Measurements from ENCODE around the gene PRM2.

PRM2 gene

DNA sequence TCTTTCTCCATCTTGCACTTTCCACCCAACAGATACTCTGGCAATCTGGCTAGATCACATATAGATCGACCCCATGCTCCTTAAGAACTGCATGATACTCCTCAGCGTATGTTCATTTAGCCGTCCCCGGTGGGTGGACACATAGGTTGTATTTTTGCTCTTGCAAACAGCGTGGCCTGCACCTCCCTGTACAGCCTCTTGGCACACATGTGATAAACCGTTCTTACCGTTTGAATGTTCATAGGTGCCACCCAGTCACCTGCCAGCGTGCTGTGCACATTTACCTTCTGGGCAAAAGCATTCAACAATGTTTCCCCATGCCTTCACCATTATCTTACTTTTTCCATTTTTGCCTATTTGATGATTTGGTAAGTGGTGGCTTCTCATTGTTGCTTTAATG, 13.4 kb downstream of the PRM2 start:
- no peak for DNase-seq (ENCODE audit: low read depth, low spot score)

DNA sequence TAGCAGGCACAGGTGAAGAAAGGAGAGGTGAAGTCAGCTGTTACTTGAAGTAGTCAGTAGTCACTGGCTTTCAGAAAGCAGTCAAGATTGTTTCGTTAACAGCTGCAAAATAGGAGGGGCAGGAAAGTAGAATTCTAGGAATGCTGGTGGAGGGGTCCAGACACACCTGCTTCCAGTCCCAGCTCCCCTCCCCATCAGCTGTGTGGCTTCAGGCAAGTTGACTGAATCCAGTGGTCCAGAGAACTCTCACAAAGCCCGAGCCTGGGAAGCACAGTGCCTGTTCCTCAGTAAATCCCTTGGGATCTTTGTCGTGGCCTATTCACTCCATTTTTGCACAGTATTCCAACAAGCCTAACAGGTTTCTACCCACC, 15.7 kb downstream of the PRM2 start:
- peak; percentile 90 for DNase-seq (ENCODE audit: low read depth, low spot score)

DNA sequence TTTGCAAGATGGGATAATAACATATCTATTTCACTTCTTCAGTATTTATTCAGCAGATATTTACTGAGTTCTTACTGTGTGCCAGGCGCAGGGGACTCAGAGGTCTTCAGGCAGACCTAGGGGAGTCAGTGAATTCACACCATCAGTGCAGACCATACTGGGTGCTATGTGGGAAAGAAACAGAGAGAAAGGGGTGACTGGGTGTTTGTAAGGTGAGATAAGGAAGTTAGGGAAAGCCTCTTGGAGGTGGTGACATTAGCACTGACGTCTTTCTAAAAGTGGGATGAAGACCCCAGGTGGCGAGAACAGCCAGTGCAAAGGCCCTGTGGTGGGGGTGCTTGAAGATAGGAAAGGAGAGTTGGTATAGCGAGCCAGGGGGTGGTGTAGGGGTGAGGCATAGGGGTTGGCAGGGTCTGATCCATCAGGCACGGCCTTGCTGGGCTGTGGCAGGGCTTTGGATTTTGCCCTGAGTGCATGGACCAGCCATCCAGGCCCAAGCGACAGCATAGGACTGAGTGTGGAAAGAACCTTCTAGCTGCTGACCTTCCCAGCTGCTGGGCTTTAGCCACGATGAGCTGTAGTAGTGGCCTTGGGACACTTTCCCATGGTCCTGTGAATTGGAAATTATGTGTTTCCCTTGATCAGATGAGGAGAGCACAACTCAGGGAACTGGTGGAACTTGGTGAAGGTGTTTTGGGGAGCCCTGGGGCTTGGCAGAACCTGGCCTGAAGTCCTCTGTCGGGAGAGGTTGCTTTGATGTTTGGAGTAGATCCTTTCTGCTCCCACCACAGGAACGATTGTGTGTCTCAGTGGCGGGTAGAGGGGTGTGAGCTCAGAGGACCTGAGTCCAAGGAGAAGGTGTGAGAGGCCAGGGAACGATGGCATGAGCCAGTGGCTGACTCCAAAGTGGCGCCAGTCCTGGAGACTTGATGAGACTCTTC, 16.4 kb downstream of the PRM2 start:
- DNase-seq (ENCODE audit: low read depth, low spot score) = no peak

DNA sequence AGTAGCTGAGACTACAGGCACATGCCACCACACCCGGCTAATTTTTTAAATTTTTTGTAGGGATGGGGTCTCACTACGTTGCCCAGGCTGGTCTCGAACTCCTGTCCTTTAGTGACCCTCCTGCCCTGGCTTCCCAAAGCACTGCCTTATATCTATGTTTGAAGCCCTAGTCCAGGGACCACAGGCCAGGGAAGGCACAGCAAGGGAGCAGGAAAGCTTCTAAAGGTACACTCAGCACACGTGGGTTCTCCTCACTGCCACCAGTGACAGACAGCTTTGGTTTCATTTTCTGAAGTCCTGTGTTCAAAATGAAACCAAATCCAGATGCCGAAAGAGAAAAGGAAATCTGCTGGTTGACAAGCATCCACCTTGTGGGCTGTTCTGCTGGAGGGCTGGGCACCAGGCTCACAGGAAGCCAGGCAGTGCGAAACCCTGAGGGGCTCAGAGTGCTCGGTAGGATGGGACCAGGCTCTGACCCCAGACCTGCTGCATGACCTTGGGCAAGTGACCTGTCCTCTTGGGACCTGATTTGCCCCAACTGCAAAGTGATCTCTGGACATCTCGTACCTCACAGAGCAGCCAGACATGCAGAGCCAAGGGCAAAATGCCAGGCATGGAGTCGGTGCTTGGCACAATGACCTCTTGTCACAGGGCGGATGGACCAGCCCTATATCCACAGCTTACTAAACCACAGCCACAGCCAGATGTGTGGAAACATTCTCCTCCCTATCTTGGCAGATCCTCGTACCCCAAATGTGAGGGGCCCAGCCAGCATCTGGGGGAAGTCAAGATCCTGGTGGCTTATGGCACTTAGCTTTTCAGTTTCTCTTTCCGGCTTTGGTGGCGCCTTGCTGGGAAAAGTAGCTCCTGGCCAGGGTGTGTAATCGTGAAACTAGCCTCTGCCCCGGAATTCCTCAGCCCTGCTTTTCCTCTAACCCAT, 17.5 kb downstream of the PRM2 start:
- no peak for DNase-seq (ENCODE audit: low read depth, low spot score)

DNA sequence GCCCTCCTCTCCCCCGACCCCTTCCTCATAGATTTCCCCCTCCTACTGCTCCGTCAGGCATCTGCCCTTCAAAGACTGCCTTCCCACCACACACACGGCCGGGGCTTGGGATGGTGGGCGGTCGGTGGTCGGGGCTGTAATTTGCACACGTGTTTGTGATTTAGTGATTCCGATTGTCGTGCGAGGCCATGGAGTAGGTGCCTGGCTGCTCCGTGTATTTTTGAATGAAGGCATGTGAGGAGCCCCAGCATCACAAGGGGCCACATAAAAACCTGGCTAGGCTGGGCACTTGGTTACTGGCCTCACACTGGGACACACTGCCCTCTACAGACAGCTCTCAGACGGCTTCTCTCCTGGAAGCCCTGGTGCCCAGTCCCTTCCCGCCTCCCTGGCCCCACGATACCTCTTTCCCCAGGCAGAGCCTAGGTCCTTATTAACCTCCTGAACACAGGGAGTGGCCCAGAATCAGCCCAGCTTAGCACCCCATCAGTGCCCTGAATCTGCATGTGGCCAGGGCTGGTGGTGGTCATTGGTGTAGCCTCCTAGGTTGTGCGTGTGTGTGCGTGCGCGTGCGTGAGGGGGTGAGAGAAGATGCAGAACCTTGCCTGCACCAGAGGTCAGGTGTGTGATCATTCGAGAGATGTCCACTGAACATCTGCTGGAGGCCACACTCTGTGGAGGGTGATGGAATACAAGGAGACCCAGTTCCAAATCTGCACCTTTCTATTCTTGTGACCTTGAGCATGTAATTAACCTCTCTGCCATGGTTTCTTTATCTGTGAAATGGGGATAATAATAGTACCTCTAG, 18.9 kb downstream of the PRM2 start:
- DNase-seq (ENCODE audit: low read depth, low spot score) = peak; percentile 87

DNA sequence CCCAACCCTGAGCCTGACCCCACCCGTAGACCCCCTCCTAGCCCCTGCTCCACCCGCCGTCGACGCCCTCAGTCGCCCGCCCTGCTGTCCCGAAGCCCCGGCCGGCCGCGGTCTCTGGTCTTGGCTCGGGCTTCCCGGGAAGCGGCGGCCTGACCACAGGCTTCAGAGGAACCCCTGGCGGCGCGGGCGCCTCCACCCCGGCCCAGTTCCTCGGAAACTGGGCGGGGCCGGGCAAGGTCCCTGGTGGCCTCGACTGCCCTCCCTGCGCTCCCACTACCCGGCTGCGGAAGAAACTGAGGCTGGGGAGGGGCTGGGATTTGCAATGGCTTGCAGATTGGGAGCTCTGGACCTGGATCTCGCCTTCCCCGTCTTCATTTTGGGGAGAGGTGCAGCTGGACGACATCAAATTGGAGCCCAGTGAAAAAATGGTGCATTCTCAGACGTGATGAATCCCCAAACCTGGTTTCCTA, 19.6 kb downstream of the PRM2 start:
- DNase-seq (ENCODE audit: low read depth, low spot score) = peak; percentile 68

DNA sequence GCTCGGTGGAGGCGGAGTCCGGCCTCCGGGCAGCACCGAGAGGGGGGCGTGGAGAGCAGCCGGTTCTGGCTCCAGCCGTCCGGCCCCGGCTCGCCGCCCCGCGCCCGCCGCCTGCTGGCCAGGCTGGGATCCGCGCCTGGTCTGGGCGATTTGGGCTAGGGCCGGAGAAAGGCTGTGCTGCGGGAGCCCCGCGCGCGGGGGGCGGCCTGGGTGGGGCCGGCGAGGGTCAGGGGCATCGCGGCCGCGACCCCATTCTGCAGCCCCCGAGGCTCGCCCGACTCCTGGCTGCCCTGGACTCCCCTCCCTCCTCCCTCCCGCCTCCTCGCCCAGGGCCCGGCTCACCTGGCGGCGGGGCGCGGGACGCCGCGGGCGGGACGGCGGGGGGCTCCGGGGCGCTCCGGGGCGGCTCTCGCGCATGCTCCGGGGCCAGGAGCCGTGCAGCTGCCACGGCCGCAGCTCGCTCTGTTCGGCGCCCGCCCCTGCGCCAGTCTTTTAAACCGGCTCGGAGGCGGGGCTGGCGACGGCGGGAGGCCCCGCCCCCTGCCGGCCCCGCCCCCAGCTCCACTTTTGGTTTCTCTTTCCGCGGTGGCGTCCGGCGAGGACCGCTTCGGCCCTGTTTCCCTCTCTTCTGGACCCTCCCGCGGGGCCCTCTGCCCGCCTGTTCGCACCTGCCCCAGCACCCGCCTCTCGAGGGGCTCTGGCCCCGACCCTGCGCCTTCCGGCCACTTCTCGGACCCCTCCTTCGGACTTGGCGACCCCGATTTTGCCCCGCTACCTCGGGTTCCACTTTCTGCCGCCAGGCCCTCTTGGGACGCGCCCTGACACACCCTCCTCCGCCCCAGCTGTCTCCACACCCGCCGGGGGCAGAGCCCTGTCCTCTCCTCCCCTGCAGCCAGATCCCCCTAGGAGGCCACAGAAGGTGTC, 20.3 kb downstream of the PRM2 start, which contains the start of gene SOCS1:
SOCS1 (minus strand) TSS at position 468 of the 924 bp plus-strand sequence. CDS start 726 bp downstream, outside the sequence.
- DNase-seq (ENCODE audit: low read depth, low spot score) = peak; percentile 93

DNA sequence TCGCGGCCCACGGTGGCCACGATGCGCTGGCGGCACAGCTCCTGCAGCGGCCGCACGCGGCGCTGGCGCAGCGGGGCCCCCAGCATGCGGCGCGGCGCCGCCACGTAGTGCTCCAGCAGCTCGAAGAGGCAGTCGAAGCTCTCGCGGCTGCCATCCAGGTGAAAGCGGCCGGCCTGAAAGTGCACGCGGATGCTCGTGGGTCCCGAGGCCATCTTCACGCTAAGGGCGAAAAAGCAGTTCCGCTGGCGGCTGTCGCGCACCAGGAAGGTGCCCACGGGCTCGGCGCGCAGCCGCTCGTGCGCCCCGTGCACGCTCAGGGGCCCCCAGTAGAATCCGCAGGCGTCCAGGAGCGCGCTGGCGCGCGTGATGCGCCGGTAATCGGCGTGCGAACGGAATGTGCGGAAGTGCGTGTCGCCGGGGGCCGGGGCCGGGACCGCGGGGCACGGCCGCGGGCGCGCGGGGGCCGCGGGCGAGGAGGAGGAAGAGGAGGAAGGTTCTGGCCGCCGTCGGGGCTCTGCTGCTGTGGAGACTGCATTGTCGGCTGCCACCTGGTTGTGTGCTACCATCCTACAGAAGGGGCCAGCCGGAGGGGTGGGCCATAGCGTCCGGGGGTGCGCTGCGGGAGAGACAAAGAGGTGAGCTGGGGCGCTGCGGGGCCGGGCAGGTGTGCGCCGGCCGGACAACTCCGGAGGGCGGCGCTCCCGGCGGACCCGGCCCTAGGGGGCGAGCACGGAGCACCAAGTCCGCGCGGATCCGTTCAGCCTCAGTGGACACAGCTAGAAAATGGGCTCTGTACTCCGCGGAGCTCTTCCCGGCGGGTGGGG, 21.2 kb downstream of the PRM2 start:
- DNase-seq (ENCODE audit: low read depth, low spot score) = peak; percentile 62

DNA sequence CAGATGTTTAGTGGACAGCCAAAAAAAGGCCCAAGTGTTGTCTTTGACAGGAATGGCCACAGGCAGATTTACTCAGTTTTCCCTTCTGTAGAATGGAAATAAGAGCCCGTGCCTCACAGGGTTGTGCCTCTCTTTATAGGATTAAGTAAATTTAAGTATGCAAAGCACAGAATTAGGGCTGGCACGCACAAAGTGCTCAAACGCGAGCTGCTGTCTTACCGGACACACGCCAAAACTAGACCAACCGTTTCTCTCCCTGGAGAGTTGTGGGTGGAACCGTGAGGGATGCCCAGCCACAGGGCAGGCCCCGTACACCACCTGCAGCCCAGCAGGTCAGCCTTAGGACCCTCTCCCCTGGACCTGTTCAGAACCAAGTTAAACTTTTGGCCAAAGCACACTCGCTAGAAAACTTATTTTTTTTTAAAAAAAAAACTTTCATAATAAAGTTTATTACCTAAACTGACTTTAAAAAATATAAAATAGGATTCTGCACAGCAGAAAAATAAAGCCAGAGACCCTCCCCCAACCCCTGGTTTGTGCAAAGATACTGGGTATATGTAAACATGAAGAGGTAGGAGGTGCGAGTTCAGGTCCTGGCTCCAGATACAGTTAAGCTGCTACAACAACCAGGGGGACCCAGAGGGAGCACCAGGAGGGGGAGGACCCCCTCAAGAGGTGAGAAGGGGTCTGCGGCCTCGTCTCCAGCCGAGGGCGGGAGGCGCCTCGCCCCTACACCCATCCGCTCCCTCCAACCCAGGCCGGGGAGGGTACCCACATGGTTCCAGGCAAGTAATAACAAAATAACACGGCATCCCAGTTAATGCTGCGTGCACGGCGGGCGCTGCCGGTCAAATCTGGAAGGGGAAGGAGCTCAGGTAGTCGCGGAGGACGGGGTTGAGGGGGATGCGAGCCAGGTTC, 22.0 kb downstream of the PRM2 start:
- DNase-seq (ENCODE audit: low read depth, low spot score) = no peak

DNA sequence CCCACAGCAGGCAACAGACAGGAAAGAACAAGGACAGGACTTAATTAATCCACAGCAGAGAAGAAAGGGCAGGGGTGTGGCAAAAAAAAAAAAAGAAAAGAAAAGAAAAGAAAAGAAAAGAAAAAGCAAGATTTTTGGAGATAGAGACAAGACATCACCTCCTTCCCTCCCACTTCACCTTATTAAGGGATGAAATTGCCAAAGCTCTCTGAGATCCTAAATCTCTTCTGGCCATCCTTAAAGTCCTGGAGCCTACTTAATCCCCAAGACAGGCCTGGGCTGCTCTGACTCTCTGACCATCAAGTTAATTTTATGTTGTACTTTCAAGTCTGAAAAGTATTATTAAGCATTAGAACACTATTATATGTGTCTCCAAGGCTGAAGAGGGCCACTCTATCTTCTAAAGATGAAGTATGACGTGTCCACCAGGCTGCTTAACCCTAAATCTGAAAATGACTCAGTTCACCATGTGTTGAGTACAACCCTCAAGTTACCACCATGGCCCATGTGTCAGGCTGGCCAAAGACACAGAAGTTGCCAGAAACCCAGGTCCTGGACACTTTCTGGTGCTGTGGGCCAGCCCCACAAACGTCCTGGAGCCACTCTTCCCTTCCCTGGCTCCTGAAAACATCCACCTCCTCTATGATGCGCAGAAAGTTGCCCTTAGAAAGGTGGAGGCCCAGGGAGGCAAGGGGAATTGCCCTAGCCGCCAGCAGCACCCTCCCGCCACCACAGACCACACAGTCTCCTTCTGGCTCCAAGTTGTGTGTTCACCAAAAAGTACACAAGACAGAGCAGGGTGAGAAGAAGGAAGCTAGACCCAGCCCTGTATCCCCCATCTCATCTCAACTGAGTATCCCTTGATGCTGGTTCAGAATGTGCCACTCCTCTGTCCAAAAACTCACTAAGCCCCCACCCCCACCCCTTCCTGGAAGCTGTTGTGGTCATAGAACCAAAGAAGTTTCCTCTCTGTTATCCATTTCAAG, 23.0 kb downstream of the PRM2 start:
- no peak for DNase-seq (ENCODE audit: low read depth, low spot score)

DNA sequence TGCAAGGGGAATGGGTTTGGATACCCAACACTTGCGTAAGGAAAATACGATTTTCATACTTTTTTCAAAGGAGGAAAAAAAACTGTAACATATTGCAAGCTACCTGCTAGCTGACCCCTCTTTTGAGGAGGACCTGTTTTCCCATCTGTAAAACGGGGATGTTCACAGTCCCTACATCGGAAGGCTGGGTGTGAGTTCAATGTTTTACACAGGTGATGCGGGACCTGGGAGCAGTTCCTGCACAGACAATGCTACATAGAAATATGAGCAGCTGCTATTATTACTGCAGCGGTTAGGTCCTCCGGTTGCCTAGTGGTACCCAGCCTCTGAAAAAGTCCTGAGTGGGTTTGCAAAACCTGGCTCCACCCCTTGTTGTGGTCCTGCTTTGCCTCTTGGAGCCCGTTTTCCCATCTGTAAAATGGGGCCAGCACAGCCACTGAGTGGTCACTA, 23.8 kb downstream of the PRM2 start:
- no peak for DNase-seq (ENCODE audit: low read depth, low spot score)

DNA sequence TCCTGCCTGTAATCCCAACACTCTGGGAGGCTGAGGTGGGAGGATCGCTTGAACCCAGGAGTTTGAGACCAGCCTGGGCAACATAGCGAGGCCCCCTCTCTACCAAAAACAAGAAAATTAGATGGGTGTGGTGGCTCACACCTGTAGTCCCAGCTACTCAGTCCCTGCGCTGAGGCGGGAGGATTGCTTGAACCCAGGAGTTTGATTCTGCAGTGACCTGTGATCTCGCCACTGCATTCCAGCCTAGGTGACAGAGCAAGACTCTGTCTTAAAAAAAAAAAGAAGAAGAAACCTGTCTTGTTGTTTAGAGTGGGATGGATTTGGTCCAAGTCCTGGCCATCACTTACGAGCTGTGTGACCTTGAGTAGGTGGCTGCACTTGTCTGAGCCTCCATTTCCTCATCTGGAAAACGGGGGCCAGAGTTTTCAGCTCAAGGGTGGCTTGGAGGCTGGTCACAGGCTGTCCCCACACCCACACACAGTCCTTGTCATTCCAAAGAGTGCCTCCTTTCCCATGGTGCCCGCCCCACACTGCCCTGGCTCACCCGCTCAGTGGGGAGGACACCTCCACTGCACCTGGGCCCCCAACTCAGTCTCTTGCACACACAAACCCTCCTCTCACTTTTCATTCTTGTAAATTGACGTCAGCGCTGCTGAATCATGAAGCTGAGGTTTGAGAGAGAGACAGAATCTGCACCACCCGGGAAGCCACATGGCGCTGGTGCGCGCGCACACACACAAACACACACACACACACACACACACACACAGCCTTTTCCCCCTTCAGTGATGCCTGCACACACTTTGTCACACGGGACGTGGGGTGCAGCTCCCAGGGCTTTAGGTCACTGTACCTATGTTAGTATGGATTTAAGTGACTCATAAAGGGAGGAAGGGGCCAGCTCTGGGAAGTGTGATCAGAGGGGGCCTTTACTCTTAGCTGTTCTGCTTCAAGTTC, 24.5 kb downstream of the PRM2 start:
- DNase-seq (ENCODE audit: low read depth, low spot score) = no peak

DNA sequence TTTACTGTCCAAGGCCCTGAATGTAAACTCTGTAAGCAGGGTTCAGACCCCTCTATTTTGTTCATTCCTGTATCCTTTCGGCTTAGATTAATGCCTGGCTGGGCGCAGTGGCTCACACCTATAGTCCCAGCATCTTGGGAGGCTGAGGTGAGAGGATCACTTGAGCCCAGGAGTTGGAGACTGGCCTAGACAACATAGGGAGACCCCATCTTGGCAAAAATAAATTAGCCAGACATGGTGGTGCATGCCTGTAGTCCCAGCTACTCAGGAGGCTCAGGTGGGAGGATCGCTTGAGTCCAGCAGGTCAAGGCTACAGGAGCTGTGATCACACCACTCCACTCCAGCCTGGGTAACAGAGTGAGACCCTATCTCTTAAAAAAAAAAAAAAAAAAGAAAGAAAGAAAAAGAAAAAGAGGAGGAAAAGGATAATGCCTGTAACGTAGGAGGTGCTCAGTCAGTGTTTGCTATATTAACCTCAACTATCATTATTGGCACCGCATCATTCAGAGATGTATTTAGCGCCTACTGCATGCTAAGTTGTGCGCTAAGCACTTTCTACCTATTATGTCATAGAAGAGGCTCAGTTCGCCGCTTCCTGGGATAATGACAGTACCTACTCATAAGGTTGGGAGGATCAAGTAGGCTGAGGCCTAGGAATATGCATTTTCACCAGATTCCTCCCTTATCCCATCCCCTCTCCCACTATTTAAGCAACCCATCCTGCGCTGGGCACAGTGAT, 25.3 kb downstream of the PRM2 start:
- no peak for DNase-seq (ENCODE audit: low read depth, low spot score)

DNA sequence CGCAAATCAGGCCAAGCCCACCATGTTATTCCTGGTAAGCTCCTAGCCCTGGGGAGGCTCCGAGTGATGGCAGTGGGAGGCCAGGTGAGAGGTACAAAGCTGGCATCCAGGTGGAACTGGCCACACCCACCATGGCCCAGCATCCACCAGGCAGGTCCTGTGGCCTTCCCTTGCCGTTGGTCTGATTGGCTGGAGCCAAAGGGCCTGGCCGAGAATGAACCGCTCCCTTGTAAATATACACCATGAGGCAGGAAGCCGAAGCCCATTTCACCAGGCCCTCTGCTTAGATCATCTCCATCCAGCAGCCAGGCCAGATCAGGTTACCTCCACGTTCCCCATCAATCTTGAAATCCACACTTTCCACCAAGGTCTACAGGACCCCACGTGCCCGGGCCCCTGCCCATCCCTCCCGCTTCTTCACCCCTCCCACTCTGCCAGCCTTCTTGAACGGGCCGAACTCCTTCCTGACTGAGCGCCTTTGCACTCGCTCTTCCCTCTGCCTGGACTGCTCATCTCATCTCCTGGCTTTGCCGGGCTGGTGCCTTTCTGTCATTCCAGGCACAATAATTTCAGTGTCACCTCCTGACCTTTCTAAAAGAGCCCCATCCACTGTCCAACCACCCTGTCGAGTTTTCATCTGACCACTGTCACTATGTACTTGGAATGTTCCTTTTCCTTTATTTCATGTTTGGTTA, 26.0 kb downstream of the PRM2 start:
- DNase-seq (ENCODE audit: low read depth, low spot score) = peak; percentile 53
